Measurements from ENCODE around the gene CAMSAP2.
"Not testable (repeated sequence)": the region's sequence is repeated elsewhere in the genome, so short reads cannot be mapped to it uniquely, and the experiment has no call there.

Gene CAMSAP2

GRCh38 chr1:200737647-200738291 is 924 bp upstream of the CAMSAP2 start:
- Histone ChIP-seq H3K27ac (ENCODE audit: insufficient read depth, low read length, poor library complexity, severe bottlenecking) (peak overlapping the region; percentile 29), H3K4me1 (ENCODE audit: control insufficient read depth, insufficient read depth, low read length, poor library complexity, severe bottlenecking) (peaks cover 6% of the 10 kb centered on the region), H3K36me3 (ENCODE audit: control insufficient read depth, insufficient read depth, low read length) (no peaks in the 10 kb centered on the region), H3K4me3 (ENCODE audit: insufficient read depth, low read depth, low read length, poor library complexity, severe bottlenecking) (no peak overlapping the region), H3K9me3 (ENCODE audit: control insufficient read depth, low read length) (no peaks in the 10 kb centered on the region), H3K27me3 (replicated peaks; ENCODE audit: control insufficient read depth, insufficient read depth, low read length, poor library complexity, severe bottlenecking) (no peaks in the 10 kb centered on the region)
- no peak for DNase-seq

GRCh38 chr1:200738949-200739651 is 407 bp downstream of the CAMSAP2 start:
- H3K9me3 ChIP-seq (ENCODE audit: control insufficient read depth, low read length) = no peaks in the 10 kb centered on the region
- DNase-seq = peak; percentile 20 to 54 (median 39)
- H3K4me1 ChIP-seq (ENCODE audit: control insufficient read depth, insufficient read depth, low read length, poor library complexity, severe bottlenecking) = peaks cover 6% of the 10 kb centered on the region
- no peaks in the 10 kb centered on the region for H3K36me3 ChIP-seq (ENCODE audit: control insufficient read depth, insufficient read depth, low read length)
- peak overlapping the region; percentile 59 for H3K27ac ChIP-seq (ENCODE audit: insufficient read depth, low read length, poor library complexity, severe bottlenecking)
- H3K4me3 ChIP-seq (ENCODE audit: insufficient read depth, low read depth, low read length, poor library complexity, severe bottlenecking) = peak overlapping the region; percentile 88
- no peaks in the 10 kb centered on the region for H3K27me3 ChIP-seq (replicated peaks; ENCODE audit: control insufficient read depth, insufficient read depth, low read length, poor library complexity, severe bottlenecking)

GRCh38 chr1:200739702-200740570 is 1.2 kb downstream of the CAMSAP2 start:
- H3K4me1 ChIP-seq (ENCODE audit: control insufficient read depth, insufficient read depth, low read length, poor library complexity, severe bottlenecking) = peaks cover 10% of the 10 kb centered on the region
- no peak for DNase-seq
- H3K27me3 ChIP-seq (replicated peaks; ENCODE audit: control insufficient read depth, insufficient read depth, low read length, poor library complexity, severe bottlenecking) = no peaks in the 10 kb centered on the region
- H3K27ac ChIP-seq (ENCODE audit: insufficient read depth, low read length, poor library complexity, severe bottlenecking) = no peak overlapping the region
- no peaks in the 10 kb centered on the region for H3K9me3 ChIP-seq (ENCODE audit: control insufficient read depth, low read length)
- no peaks in the 10 kb centered on the region for H3K36me3 ChIP-seq (ENCODE audit: control insufficient read depth, insufficient read depth, low read length)
- H3K4me3 ChIP-seq (ENCODE audit: insufficient read depth, low read depth, low read length, poor library complexity, severe bottlenecking) = peak overlapping the region; percentile 88

- H3K9me3 ChIP-seq (ENCODE audit: control insufficient read depth, low read length) = no peaks in the 10 kb centered on the region
- no peaks in the 10 kb centered on the region for H3K36me3 ChIP-seq (ENCODE audit: control insufficient read depth, insufficient read depth, low read length)
- no peaks in the 10 kb centered on the region for H3K27me3 ChIP-seq (replicated peaks; ENCODE audit: control insufficient read depth, insufficient read depth, low read length, poor library complexity, severe bottlenecking)
- DNase-seq = no peak
- H3K27ac ChIP-seq (ENCODE audit: insufficient read depth, low read length, poor library complexity, severe bottlenecking) = no peak overlapping the region
- peaks cover 10% of the 10 kb centered on the region for H3K4me1 ChIP-seq (ENCODE audit: control insufficient read depth, insufficient read depth, low read length, poor library complexity, severe bottlenecking)
- peak overlapping the region; percentile 88 for H3K4me3 ChIP-seq (ENCODE audit: insufficient read depth, low read depth, low read length, poor library complexity, severe bottlenecking)
Measured at GRCh38 chr1:200740571-200741208, 2.0 kb downstream of the CAMSAP2 start.

- no peaks in the 10 kb centered on the region for H3K9me3 ChIP-seq (ENCODE audit: control insufficient read depth, low read length)
- no peak overlapping the region for H3K4me3 ChIP-seq (ENCODE audit: insufficient read depth, low read depth, low read length, poor library complexity, severe bottlenecking)
- no peak for DNase-seq
- no peaks in the 10 kb centered on the region for H3K36me3 ChIP-seq (ENCODE audit: control insufficient read depth, insufficient read depth, low read length)
- no peaks in the 10 kb centered on the region for H3K27me3 ChIP-seq (replicated peaks; ENCODE audit: control insufficient read depth, insufficient read depth, low read length, poor library complexity, severe bottlenecking)
- no peak overlapping the region for H3K27ac ChIP-seq (ENCODE audit: insufficient read depth, low read length, poor library complexity, severe bottlenecking)
- H3K4me1 ChIP-seq (ENCODE audit: control insufficient read depth, insufficient read depth, low read length, poor library complexity, severe bottlenecking) = peaks cover 10% of the 10 kb centered on the region
Measured at GRCh38 chr1:200741551-200742207, 3.0 kb downstream of the CAMSAP2 start.

GRCh38 chr1:200744143-200744542 is 5.5 kb downstream of the CAMSAP2 start:
- peaks cover 10% of the 10 kb centered on the region for H3K4me1 ChIP-seq (ENCODE audit: control insufficient read depth, insufficient read depth, low read length, poor library complexity, severe bottlenecking)
- no peak overlapping the region for H3K4me3 ChIP-seq (ENCODE audit: insufficient read depth, low read depth, low read length, poor library complexity, severe bottlenecking)
- no peaks in the 10 kb centered on the region for H3K9me3 ChIP-seq (ENCODE audit: control insufficient read depth, low read length)
- H3K27me3 ChIP-seq (replicated peaks; ENCODE audit: control insufficient read depth, insufficient read depth, low read length, poor library complexity, severe bottlenecking) = no peaks in the 10 kb centered on the region
- no peak for DNase-seq
- no peak overlapping the region for H3K27ac ChIP-seq (ENCODE audit: insufficient read depth, low read length, poor library complexity, severe bottlenecking)
- H3K36me3 ChIP-seq (ENCODE audit: control insufficient read depth, insufficient read depth, low read length) = no peaks in the 10 kb centered on the region

- Histone ChIP-seq H3K4me3 (ENCODE audit: insufficient read depth, low read depth, low read length, poor library complexity, severe bottlenecking) (no peak overlapping the region), H3K4me1 (ENCODE audit: control insufficient read depth, insufficient read depth, low read length, poor library complexity, severe bottlenecking) (peaks cover 4% of the 10 kb centered on the region), H3K27me3 (replicated peaks; ENCODE audit: control insufficient read depth, insufficient read depth, low read length, poor library complexity, severe bottlenecking) (no peaks in the 10 kb centered on the region), H3K27ac (ENCODE audit: insufficient read depth, low read length, poor library complexity, severe bottlenecking) (no peak overlapping the region), H3K9me3 (ENCODE audit: control insufficient read depth, low read length) (no peaks in the 10 kb centered on the region), H3K36me3 (ENCODE audit: control insufficient read depth, insufficient read depth, low read length) (no peaks in the 10 kb centered on the region)
- no peak for DNase-seq
Measured at GRCh38 chr1:200749090-200749489, 10.4 kb downstream of the CAMSAP2 start.

- H3K4me1 ChIP-seq (ENCODE audit: control insufficient read depth, insufficient read depth, low read length, poor library complexity, severe bottlenecking); H3K4me3 ChIP-seq (ENCODE audit: insufficient read depth, low read depth, low read length, poor library complexity, severe bottlenecking); H3K36me3 ChIP-seq (ENCODE audit: control insufficient read depth, insufficient read depth, low read length); H3K9me3 ChIP-seq (ENCODE audit: control insufficient read depth, low read length); H3K27ac ChIP-seq (ENCODE audit: insufficient read depth, low read length, poor library complexity, severe bottlenecking); H3K27me3 ChIP-seq (replicated peaks; ENCODE audit: control insufficient read depth, insufficient read depth, low read length, poor library complexity, severe bottlenecking); DNase-seq: not testable (repeated sequence)
Measured at GRCh38 chr1:200750749-200751148, 12.1 kb downstream of the CAMSAP2 start.

- Histone ChIP-seq H3K27me3 (replicated peaks; ENCODE audit: control insufficient read depth, insufficient read depth, low read length, poor library complexity, severe bottlenecking) (no peaks in the 10 kb centered on the region), H3K4me3 (ENCODE audit: insufficient read depth, low read depth, low read length, poor library complexity, severe bottlenecking) (no peak overlapping the region), H3K36me3 (ENCODE audit: control insufficient read depth, insufficient read depth, low read length) (no peaks in the 10 kb centered on the region), H3K9me3 (ENCODE audit: control insufficient read depth, low read length) (no peaks in the 10 kb centered on the region), H3K4me1 (ENCODE audit: control insufficient read depth, insufficient read depth, low read length, poor library complexity, severe bottlenecking) (no peaks in the 10 kb centered on the region), H3K27ac (ENCODE audit: insufficient read depth, low read length, poor library complexity, severe bottlenecking) (no peak overlapping the region)
- no peak for DNase-seq
Measured at GRCh38 chr1:200751717-200752116, 13.0 kb downstream of the CAMSAP2 start.
